Stimulated activated CD4-positive, alpha-beta T cell treated with anti-CD3 and anti-CD28 coated beads, Interleukin-15, amount 100 ng/mL, for 24 hours (primary cell): ENCODE results near the gene IL31.

Experiments
- DNase-seq: peaks from one replicate; pipeline ENCODE4 v3.0.0-alpha.2; 2020

IL31 gene

DNA sequence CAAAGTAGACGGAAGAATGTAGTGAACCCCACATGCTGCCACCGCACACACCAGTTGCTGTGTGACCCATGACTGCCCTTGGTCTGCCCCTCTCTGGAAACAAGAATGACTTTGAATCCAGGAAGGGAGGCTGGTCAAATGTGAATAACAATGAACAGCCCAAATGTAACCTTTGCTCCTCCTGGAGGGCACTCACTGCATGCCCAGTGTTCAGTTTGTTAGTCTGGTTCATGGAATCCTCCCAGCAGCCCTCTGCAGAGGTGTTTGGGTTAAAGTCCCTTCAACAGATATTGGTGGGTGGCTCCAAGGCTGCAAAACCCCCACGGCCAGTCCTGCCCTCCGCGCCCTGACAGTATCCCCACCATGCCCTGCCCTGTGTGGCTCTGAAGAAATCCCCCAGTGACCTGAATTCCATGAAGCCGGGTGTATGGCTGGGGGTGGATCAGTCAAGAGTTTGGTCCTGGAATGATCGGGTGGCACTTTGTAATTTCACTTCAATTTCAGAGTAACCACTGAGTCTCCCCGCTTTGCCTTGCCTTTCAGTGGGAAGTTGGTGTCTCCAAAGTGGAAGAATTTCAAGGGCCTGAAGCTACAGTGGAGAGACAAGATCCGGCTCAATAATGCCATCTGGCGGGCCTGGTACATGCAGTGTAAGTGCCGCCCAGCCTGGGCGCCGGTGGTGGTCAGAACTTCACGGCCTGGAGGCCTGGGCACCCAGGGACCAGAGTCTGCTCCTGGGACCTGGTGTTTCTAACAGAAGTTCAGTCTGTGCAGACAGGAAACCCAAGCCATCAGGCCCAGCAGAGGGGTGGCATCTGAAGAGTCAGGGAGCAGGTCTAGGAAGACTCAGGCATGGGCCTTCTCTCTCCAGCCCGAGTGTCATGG, 47.1 kb downstream of the IL31 start:
- no peak for DNase-seq

DNA sequence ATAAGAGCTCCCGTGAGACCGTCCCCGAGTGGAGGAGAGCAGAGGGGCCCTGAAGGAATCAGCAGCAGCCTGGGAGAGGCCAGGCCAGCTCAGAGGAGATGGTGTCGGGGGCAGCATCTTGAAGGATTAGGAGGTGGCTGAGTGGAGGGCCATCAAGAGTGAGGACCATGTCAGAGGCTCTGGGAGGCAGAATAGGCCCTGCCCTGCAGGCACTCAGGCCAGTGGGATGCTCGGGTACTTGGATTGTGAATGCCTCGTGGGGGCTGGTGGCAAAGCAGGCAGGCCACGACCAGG, 47.7 kb downstream of the IL31 start:
- no peak for DNase-seq

DNA sequence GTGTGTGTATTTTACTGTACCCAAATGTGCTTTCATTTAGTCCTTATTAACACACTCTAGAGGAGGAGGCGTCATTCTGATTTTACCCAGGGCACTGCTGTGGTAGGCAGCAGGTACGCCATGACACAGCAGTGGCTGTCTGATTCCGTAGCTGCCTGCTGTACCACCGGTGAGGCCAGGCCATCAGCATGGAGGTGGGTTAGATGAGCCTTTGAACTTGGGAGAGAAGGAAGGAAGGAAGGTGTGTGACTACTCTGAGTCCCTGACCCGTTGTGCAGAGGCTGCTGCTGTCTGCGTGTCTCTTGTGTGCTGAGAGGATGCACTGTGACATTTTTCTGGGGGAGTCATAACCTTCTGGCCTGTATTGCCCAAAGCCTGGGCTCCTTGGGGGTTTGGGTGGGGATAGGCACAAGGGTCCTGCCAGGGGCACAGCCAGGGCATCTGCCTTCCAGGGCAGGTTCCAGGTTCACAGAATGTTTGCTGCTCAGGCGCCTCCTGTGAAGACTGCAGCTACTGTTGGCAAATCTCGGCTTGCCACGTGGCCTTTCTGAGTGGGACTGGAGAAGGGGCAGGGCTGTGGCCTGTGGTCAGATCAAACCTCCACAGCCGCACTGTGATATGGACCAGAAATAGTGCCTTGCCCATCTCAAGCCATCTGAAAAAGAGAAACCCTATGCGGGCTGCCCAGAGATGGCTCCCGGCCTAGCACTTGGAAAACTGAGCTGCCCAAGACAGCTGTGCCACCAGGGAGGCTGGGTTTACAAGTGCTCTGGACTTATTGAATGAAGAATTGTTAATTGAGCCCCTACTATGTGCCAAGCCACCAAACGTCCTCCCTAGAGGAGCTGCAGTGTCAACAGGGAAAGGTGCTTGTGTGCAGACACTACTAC, 48.3 kb downstream of the IL31 start:
- no peak for DNase-seq

DNA sequence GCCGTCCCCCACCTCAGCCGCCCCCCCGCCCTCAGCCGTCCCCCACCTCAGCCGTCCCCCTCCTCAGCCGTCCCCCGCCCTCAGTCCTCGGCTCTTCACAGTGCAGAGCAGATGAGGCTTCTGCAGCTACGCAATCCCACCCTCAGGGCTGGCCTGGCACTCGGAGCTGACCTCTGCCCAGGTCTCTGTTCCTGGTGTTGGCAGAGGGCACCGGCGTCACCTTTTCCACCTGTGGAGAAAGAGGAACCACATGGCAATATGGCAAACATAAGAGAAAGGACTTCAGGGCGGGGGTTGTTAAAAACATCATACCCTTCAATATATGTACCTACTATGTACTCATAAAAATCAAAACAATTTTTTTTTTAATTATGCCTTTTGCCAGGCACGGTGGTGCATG, 49.7 kb downstream of the IL31 start:
- DNase-seq: no peak

DNA sequence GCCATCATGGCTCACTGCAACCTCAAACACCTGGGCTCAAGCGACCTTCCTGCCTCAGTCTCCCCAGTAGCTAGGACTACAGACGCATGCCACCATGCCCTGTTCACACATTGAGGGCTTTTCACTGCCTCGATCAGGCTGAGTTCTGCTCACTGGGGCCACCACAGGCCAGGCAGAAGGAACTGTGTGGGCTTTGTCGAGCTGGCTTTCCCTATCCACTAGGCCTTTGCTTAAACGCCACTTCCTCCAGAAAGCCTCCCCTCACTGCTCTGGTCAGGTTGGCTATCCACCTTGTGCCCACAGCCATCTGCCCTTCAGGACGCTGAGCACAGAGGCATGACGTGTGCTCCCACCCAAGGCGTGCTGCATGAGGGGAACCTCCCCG, 50.3 kb downstream of the IL31 start:
- DNase-seq: no peak

DNA sequence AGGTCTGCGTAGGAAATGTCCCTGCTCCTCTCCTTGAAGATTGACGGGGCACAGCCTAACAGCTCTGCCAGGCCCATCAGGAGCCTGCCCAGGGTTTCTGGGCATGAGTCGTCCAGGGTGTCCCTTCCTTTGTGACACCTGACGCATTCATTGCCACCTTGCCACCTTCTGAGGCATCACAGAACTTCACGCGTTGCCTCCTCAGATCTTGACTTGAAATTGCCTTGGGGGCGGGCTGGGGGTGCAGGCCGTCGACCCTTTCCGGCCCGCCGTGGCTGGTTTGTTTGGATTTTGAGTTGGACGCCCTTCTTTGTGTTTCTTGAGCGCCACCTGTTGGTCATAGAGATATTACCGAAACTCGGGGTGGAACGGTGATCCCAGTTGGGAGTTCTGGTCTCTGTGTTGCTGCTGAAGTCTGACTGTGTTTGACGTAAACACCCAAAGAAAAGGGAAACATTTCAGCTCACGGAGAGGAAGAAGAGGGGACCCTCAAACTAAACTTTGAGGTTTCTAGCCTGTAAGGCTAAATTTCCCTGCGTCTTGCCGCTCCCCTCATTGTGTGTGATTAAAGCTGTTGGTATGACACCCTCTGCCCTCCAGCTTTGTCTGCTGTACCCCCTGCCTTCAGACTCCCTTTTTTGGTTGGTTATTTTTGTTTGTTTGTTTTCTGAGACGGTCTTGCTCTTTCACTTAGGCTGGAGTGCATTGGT, 50.8 kb downstream of the IL31 start:
- peak; percentile 77 for DNase-seq
